ENCODE measurements around the gene COMMD2.

The COMMD2 gene

DNA sequence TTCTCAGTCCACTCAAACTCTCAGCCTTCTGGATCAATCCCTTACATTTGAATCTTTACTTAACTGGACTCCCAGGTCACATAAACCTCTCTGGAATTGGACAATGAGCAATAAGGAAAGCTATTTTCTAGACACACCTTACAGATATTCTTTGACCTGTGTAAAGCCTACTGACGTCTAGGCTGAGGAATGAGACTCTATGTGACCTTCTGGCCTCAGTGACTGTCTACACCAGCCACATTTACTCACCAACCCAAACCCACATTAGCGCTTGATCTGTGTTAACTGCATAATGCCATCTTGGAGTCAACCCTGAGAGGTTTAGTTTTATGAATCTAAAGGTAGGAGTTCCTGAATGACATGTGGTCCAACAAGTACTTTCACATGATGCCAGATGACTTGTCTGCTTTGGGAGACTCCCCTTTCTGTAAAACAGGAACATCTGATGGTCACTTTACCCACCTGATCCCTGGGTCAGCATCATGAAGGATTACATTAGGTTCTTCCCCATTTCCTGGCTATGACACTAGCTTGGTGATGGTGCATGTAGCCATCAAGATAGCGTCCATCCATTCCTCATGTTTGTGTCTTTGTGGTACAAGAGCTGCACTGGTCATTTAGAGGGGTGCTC lies 11.4 kb upstream of the COMMD2 start:
- no peak for DNase-seq

DNA sequence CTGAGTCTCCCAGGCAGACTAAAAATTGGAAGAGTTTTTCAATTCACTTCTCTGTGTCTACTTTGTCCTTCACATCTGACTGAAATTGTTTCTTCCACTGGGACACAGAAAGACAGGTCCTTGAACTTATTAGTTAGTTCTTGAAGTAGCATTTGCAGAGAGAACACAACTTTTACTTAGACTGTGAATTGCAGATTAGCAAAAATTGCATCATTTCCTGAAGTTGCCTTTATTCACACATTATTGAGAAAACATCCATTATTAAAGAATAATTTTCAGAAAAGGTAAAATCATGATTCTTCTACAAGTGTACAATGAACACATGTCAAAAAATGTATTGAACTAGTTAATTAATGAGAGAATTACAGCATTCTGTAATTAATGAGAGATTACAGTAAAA lies 1.4 kb upstream of the COMMD2 start:
- no peak for DNase-seq

- DNase-seq: no peak
These were observed 473 bp upstream of the COMMD2 start for GRCh38 chr3:149752788-149753136.

DNA sequence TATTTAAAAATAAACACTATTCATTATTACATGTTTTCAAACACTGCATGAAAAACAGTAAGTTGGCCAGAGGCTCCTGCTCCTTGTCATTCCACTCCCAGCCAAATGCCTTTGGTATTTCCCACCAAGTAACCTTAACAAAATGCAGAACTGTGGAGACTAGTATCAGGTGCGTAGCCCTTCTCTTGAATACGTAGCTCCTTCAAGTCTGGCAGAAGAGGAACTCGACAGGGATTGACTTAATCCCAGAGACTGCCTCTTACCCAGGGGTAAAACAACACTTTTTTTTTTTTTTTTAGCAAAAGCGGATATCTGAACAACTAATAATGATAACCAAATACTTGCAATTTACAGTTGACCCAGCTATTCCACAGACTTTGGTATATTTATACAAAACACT lies 738 bp downstream of the COMMD2 start:
- DNase-seq: no peak

DNA sequence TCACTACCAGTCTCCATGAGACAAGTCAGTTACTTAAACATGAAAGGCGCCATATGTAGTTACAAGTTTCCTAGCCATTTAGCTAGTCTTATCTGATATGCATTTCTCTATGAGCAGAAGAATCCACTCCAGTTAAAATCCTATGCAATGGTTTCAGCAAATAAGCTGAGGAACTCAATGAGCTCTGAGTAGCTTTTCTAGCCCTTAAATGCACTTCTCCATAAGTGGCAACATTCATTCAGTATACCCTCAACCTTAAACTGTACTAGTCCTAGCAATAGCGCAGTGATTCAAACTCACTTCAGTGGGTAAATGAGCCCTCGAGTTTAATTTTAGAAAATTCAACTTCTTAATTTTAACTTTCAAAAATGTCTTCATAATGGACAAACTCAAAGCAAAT lies 7.7 kb downstream of the COMMD2 start:
- no peak for DNase-seq

- no peak for DNase-seq
These were observed 8.1 kb downstream of the COMMD2 start for GRCh38 chr3:149744151-149744550.

DNA sequence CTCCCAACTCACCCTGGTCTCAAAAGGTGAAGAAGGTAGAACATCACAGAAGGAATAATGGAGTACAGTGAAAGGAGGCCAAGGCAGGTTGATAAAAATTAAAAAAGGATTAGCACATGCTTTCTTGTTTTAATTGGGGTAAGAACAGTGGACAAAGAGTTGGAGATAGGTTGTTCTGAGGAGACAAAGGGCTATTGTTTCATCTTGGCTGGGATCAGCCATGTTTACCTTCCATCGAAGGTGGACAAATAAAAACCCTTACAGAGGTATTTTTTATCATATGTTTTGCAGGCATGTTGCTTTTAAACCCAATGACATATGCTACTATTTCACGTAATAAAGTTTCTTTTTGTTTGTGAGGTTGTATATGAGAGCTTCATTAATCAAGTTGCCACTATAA lies 12.9 kb downstream of the COMMD2 start:
- DNase-seq: no peak

DNA sequence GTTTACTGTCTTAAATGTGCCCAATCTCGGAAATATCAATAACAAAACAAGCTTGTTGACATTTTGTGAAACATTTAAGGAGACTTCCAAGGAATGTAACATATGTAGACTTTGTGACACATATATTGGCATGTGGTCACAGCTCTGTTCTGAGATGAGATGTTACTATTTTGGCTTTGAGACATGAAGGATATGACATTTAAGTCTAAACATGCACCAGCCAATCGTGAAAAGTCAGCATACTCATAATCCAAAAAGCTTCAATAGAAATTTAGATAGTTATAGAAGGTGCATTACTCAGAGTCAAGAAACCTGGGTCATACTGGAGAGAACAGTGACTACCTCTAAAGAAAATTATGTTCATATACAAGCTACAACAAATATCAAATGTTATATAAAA lies 13.4 kb downstream of the COMMD2 start:
- no peak for DNase-seq

DNA sequence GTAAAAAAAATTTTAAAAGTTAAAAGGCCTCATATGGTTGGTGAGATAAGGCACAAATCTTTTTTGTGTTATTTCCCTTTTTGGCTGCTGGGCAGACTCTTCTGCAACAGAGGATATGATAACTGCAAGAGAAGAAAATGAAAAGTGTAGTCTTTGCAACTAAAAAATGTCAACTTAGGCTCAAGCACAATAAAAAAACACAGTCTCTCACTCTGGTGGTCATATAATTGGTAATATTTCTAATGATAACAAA lies 15.4 kb downstream of the COMMD2 start:
- DNase-seq: no peak

DNA sequence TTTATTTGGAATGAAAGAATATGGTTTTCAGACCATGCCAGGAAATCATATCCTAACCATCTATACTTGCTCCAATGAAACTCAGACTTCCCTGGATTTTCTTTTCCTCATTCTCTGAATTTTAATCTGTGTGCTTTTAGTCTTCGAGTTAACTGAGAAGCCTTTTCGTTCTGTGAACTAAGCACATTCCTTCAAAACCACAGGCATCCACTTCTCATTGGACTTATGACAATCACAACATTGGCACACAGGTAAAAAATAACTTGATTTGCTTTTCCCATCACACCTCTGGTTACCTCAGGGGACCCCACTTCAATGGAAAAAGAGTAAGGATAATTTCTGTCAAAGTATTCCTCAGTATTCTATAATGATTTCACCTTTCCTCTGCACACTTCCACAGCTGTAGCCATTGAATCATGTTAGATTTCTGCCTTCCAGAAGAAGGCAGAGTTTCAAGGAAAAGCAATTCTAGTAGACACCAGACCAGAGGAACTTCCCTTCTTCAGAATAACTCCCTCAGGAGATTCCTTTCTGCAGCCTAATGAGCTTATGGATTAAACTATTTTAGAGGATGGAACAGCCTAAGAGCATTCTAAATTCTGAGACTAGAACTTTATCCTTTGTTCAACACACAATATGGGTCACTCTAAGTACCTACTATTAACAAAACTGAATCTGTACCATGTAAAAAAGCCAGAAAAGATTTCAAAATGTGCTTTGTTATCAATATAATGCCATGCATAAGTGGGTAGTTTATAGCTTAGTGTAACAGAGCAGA lies 15.9 kb downstream of the COMMD2 start:
- DNase-seq: no peak

GRCh38 chr3:149732234-149732633 lies 20.1 kb downstream of the COMMD2 start:
- DNase-seq: no peak

- DNase-seq: no peak
These were observed 24.6 kb downstream of the COMMD2 start for GRCh38 chr3:149727656-149728055.

- DNase-seq: no peak
These were observed 25.4 kb downstream of the COMMD2 start for GRCh38 chr3:149726716-149727407.

GRCh38 chr3:149723781-149724180 lies 28.5 kb downstream of the COMMD2 start:
- DNase-seq: no peak

GRCh38 chr3:149720918-149721317 lies 31.4 kb downstream of the COMMD2 start:
- no peak for DNase-seq

DNA sequence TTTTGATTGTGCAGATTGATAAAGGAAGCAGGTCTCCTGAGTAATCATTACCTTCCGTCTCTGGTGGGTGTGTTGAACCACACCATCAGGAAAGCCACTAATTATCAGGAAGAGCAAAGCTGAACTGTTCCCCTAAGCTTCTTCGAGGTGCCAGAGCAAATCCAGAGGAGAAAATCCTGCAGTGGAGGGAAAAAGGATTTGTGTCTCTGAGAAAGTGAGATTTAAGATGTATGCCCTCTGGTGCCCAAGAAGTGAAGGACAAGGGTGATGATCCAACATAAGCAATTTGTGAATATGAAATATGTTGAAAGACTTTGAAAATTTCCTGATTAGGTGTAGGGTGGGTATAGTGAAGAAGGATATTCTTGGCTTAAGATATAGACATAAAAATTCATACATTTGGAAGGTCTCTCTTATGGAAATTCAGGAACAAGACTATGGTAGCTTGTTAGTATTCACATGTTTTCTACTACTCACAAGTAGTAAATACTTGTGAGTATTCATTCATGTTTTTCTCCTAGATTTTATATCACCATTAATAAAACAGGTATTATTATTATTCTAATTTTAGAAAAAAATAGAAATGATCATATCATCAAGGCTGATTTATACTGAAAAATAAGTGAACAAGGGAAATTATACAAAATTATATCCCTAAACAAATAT lies 34.8 kb downstream of the COMMD2 start:
- peak; percentile 83 for DNase-seq

DNA sequence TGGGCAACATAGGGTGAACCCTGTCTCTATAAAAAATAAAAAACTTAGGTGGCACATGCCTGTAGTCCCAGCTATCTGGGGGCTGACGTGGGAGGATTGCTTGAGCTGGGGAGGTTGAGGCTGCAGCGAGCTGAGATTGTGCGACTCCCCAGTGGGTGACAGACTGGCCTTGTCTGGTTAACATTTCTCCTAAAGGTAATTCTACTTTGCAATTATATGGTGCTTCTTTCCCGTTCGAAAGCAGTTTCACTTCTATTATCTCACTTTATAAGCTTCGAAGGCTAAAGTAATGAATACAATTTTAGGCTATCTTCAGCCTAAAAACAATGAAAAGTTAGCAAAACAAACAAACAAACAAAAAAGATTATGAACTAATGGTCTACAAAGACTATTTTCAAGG lies 35.3 kb downstream of the COMMD2 start:
- DNase-seq: no peak

GRCh38 chr3:149715247-149715646 lies 37.0 kb downstream of the COMMD2 start:
- no peak for DNase-seq

- DNase-seq: no peak
These were observed 38.3 kb downstream of the COMMD2 start for GRCh38 chr3:149713730-149714654.

DNA sequence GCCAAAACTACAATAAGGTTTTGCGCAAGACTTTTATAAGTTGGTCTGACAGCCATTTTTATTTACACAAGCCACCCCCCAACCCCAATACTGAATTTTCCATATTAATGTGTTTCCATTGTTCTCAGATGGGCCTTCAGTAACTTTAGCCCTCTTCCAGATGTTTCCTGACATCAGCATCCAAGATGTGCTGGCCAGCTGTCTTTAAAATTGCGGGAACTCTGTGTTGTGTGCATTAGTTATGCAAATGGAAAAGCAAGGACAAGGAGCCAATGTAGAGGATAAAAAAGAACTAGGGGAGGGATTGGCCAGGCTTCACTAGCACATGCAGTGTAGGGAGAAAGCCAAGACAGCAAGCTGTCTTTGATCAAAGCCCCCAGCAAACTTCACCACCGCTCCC lies 45.4 kb downstream of the COMMD2 start:
- no peak for DNase-seq

DNA sequence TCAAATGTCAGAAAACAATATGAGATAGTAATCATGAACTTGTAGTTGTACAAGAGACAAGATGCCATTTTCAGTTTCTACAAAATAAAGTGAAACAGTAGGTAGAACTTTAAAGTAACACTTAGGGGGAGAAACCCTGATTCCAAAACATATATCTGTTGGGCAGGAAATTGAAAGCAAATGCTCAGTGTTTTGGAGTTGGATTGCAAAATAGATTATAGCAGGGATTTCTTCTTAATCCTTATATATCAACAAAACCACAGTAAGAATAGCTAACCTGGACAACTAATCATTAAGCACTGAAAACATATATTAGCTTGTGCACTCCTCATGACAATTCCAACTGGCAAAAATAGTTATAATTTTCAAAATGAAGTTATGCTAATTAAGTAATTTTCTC lies 46.9 kb downstream of the COMMD2 start:
- no peak for DNase-seq

- no peak for DNase-seq
These were observed 48.8 kb downstream of the COMMD2 start for GRCh38 chr3:149703466-149703865.

Measured in NCI-H1436 (cell line).